OCI-LY7 (cell line): ENCODE results near the gene NSMCE1. TPM values are rescaled to one million over a fixed set of nuclear protein-coding genes. Genes with fewer than 3 reads are reported as not detected.
"Not testable (repeated sequence)": the region's sequence is repeated elsewhere in the genome, so short reads cannot be mapped to it uniquely, and the experiment has no call there.

Source experiments
- BruUV-seq: library from RNA; stranded (reverse); fragments of 400-500 nt; replicated peaks from 2 replicates; lab custom pipeline; 2021; lab: Mats Ljungman, UMichigan
- CTCF ChIA-PET: fragments of 300-600 bp; sonication (Branson Sonifier 250); formaldehyde crosslinking; loops from one replicate; lab custom pipeline; 2022; ENCODE audit warnings: antibody characterized with exemption; ENCODE audit not compliant: unreplicated experiment; lab: Charles Lee
- POLR2A ChIA-PET: fragments of 300-600 bp; sonication (Branson Sonifier 250); formaldehyde crosslinking; loops from one replicate; lab custom pipeline; 2022; ENCODE audit warnings: antibody characterized with exemption; lab: Charles Lee
- DNase-seq: peaks from one replicate; pipeline ENCODE4 v3.0.0-alpha.2; 2015; ENCODE audit warnings: low spot score
- H2AFZ ChIP-seq: fragments of 200-600 bp; sonication (generic), shearing (Covaris generic); 2 replicates; pipeline ENCODE4 v1.6.1; 2014; ENCODE audit warnings: mild to moderate bottlenecking, antibody characterized with exemption, low read length, moderate library complexity
- H3K27ac ChIP-seq: fragments of 200-600 bp; sonication (generic); 2 replicates; pipeline ENCODE4 v1.5.1; 2014; ENCODE audit warnings: mixed run types, low read depth, mild to moderate bottlenecking, moderate library complexity, low read length, inconsistent platforms; ENCODE audit not compliant: poor library complexity, severe bottlenecking
- H3K36me3 ChIP-seq: fragments of 200-600 bp; sonication (generic); 2 replicates; pipeline ENCODE4 v1.6.1; 2014; ENCODE audit warnings: mild to moderate bottlenecking, antibody characterized with exemption, low read length, moderate library complexity, mixed read lengths; ENCODE audit not compliant: insufficient read depth
- H3K4me1 ChIP-seq: fragments of 200-600 bp; sonication (generic); 2 replicates; pipeline ENCODE4 v1.5.1; 2014; ENCODE audit warnings: mild to moderate bottlenecking, low read length; ENCODE audit not compliant: insufficient read depth, poor library complexity, severe bottlenecking
- H3K4me2 ChIP-seq: fragments of 200-600 bp; sonication (generic); 2 replicates; pipeline ENCODE4 v1.6.1; 2014; ENCODE audit warnings: mild to moderate bottlenecking, low read length
- H3K4me3 ChIP-seq: fragments of 200-600 bp; sonication (generic); 2 replicates; pipeline ENCODE4 v1.5.1; 2014; ENCODE audit warnings: mild to moderate bottlenecking, low read depth, low read length; ENCODE audit not compliant: poor library complexity, severe bottlenecking
- H3K79me2 ChIP-seq: fragments of 200-600 bp; sonication (generic); 2 replicates; pipeline ENCODE4 v1.6.1; 2016; ENCODE audit warnings: low read depth, mild to moderate bottlenecking, low read length, moderate library complexity, mixed read lengths; ENCODE audit not compliant: insufficient read depth
- H3K9me2 ChIP-seq: fragments of 200-600 bp; sonication (generic); 2 replicates; pipeline ENCODE4 v1.6.1; 2016; ENCODE audit warnings: mild to moderate bottlenecking, low read length, mixed read lengths; ENCODE audit not compliant: insufficient read depth
- H3K9me3 ChIP-seq: fragments of 200-600 bp; sonication (generic); 2 replicates; pipeline ENCODE4 v1.6.1; 2014; ENCODE audit warnings: mild to moderate bottlenecking, mixed run types, low read length, mixed read lengths
- H4K20me1 ChIP-seq: fragments of 200-600 bp; sonication (generic); 2 replicates; pipeline ENCODE4 v1.6.1; 2014; ENCODE audit warnings: mild to moderate bottlenecking, antibody characterized with exemption, low read length, moderate library complexity, mixed read lengths; ENCODE audit not compliant: insufficient read depth
- EZH2phosphoT487 ChIP-seq: fragments of 200-600 bp; sonication (generic); IDR thresholded peaks from 2 replicates; pipeline ENCODE4 v1.6.1; 2018; ENCODE audit warnings: low read depth, borderline replicate concordance, mild to moderate bottlenecking, mixed run types, antibody characterized with exemption, low read length, moderate library complexity, mixed read lengths
- intact Hi-C: fragments of 100-400 bp; cut with micrococcal nuclease; formaldehyde crosslinking; loops from one replicate; pipeline ENCODE4 v1.10.0; 2022; ENCODE audit not compliant: unreplicated experiment
- total RNA-seq, 2 experiments: library from RNA; depleted of rRNA in 1 of 2; stranded (reverse); fragments of >200 nt in 1 of 2; shearing (Covaris generic) in 1 of 2; gene quantifications; 2 replicates each; pipeline ENCODE4 v1.2.3, GENCODE V29; 2014 to 2022
- TF ChIP-seq, protein P1 (sequence below): fragments of 200-600 bp; sonication (generic); conservative IDR thresholded peaks from 2 replicates; pipeline ENCODE4 v1.5.1; 2014; ENCODE audit warnings: mild to moderate bottlenecking, antibody characterized with exemption, low read length, moderate library complexity, mixed read lengths

NSMCE1 gene
- total RNA-seq, 2 experiments from 2014 or later: 51.1 to 84.0 TPM

- Histone ChIP-seq H3K36me3 (peaks cover 9% of the 10 kb centered on the region), H3K79me2 (peaks cover 12% of the 10 kb centered on the region; the same call in 1 of the 2 replicates), H3K4me1 (peaks cover 30% of the 10 kb centered on the region), H3K4me3 (no peak overlapping the region), H3K4me2 (no peak overlapping the region), H3K9me3 (no peaks in the 10 kb centered on the region), H4K20me1 (no peaks in the 10 kb centered on the region), H2AFZ (no peak overlapping the region), H3K9me2 (no peaks in the 10 kb centered on the region), H3K27ac (no peak overlapping the region)
- ChIA-PET POLR2A (no interaction called here), CTCF (no interaction called here)
- BruUV-seq: no TSS peak
- no peak for DNase-seq
- intact Hi-C loops: no loop called here
- TF ChIP-seq, protein P1, sequence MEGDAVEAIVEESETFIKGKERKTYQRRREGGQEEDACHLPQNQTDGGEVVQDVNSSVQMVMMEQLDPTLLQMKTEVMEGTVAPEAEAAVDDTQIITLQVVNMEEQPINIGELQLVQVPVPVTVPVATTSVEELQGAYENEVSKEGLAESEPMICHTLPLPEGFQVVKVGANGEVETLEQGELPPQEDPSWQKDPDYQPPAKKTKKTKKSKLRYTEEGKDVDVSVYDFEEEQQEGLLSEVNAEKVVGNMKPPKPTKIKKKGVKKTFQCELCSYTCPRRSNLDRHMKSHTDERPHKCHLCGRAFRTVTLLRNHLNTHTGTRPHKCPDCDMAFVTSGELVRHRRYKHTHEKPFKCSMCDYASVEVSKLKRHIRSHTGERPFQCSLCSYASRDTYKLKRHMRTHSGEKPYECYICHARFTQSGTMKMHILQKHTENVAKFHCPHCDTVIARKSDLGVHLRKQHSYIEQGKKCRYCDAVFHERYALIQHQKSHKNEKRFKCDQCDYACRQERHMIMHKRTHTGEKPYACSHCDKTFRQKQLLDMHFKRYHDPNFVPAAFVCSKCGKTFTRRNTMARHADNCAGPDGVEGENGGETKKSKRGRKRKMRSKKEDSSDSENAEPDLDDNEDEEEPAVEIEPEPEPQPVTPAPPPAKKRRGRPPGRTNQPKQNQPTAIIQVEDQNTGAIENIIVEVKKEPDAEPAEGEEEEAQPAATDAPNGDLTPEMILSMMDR: no peak
- no peak for TF ChIP-seq EZH2phosphoT487
Observed at GRCh38 chr16:27208796-27209195, 59.8 kb downstream of the NSMCE1 start.

DNA sequence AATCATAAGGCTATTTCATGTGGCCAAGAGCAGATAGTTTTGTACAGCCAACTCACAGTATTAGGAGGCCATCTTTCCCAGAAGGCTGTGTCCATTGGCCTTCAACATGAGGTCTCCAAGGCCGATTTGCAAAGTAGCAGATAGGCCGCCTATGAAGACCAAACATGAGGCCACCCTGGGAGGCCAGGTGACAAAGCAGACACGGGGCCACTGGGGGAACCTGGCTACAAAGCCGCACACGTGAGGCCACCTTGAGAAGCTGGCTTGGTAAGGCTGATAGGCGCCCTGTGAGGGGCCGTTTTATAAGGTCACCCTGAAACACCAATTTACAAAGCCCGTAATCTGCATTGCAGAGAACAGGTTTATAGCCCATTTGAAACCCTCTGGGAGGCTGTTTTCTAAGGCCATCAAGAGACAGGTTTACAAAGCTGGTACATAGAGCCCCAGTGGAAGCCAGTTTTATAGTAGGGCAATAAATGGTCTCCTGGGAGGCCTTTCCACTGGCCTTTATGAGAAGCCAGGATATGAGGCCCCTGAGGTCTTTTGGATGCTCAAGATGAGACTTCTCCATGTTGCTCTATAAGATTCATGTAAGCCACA, 60.4 kb downstream of the NSMCE1 start:
- POLR2A ChIA-PET: no interaction called here
- Histone ChIP-seq H3K27ac (no peak overlapping the region), H3K9me3 (no peaks in the 10 kb centered on the region)

GRCh38 chr16:27207121-27207520, 61.5 kb downstream of the NSMCE1 start:
- H3K9me2 ChIP-seq, H3K27ac ChIP-seq, POLR2A ChIA-PET, H2AFZ ChIP-seq, H3K36me3 ChIP-seq, H3K4me3 ChIP-seq, H3K4me2 ChIP-seq, H4K20me1 ChIP-seq, H3K9me3 ChIP-seq, DNase-seq, intact Hi-C loops, BruUV-seq, CTCF ChIA-PET: not testable (repeated sequence)
- peaks cover 12% of the 10 kb centered on the region; the same call in 1 of the 2 replicates for H3K79me2 ChIP-seq
- H3K4me1 ChIP-seq: peaks cover 40% of the 10 kb centered on the region

More for the DNA sequence above, 60.4 kb downstream of the NSMCE1 start:
- intact Hi-C loops: no loop called here
- peaks cover 30% of the 10 kb centered on the region for H3K4me1 ChIP-seq
- no peak overlapping the region for H2AFZ ChIP-seq
- no peaks in the 10 kb centered on the region for H4K20me1 ChIP-seq
- no peak overlapping the region for H3K4me3 ChIP-seq
- no peak overlapping the region for H3K4me2 ChIP-seq
- CTCF ChIA-PET: no interaction called here
- no TSS peak for BruUV-seq
- H3K36me3 ChIP-seq: peaks cover 8% of the 10 kb centered on the region
- TF ChIP-seq, protein P1: no peak
- no peak for TF ChIP-seq EZH2phosphoT487
- H3K79me2 ChIP-seq: peaks cover 12% of the 10 kb centered on the region; the same call in 1 of the 2 replicates
- no peaks in the 10 kb centered on the region for H3K9me2 ChIP-seq
- no peak for DNase-seq
